MM.1S (cell line): Measurements from ENCODE around the gene AP2M1.

Source experiments
- CTCF ChIP-seq: fragments of 300-600 bp; sonication (generic); IDR thresholded peaks from 2 replicates; pipeline ENCODE4 v1.5.1; 2016; ENCODE audit warnings: antibody characterized with exemption, low read length, mixed read lengths
- EZH2 ChIP-seq: fragments of 300-600 bp; sonication (generic); optimal IDR thresholded peaks from 2 replicates; pipeline ENCODE3; 2017; ENCODE audit warnings: low read depth, mild to moderate bottlenecking, antibody characterized with exemption, low read length, mixed read lengths
- EZH2phosphoT487 ChIP-seq: fragments of 300-600 bp; sonication (generic); IDR thresholded peaks from 2 replicates; pipeline ENCODE4 v1.6.1; 2018; ENCODE audit warnings: antibody characterized with exemption, low read length

GRCh38 chr3:184233127-184233843 lies 58.6 kb downstream of the AP2M1 start:
- no peak for TF ChIP-seq EZH2
- TF ChIP-seq CTCF, result no peak
- no peak for TF ChIP-seq EZH2phosphoT487
